ENCODE data around the gene ILF2.
"Not testable (repeated sequence)": the region's sequence is repeated elsewhere in the genome, so short reads cannot be mapped to it uniquely, and the experiment has no call there.

ILF2 gene

GRCh38 chr1:153647346-153647714 lies 23.5 kb downstream of the ILF2 start:
- DNase-seq: no peak

GRCh38 chr1:153646672-153647345 lies 24.0 kb downstream of the ILF2 start:
- DNase-seq: no peak

GRCh38 chr1:153643816-153644215 lies 27.0 kb downstream of the ILF2 start:
- DNase-seq: no peak

- DNase-seq: no peak
Observed at GRCh38 chr1:153643100-153643499, 27.7 kb downstream of the ILF2 start.

- no peak for DNase-seq
Observed at GRCh38 chr1:153642161-153642560, 28.6 kb downstream of the ILF2 start.

- no peak for DNase-seq
Observed at GRCh38 chr1:153640861-153641260, 29.9 kb downstream of the ILF2 start.

- DNase-seq: not testable (repeated sequence)
Observed at GRCh38 chr1:153640213-153640612, 30.6 kb downstream of the ILF2 start.

- no peak for DNase-seq
Observed at GRCh38 chr1:153639280-153639679, 31.5 kb downstream of the ILF2 start.

- DNase-seq: no peak
Observed at GRCh38 chr1:153638261-153638660, 32.5 kb downstream of the ILF2 start.

GRCh38 chr1:153636312-153636711 lies 34.5 kb downstream of the ILF2 start:
- DNase-seq: no peak

GRCh38 chr1:153635872-153636271 lies 34.9 kb downstream of the ILF2 start:
- no peak for DNase-seq

GRCh38 chr1:153633754-153634665 lies 36.8 kb downstream of the ILF2 start, which contains the start of gene CHTOP:
Gene CHTOP (plus strand): TSS chr1:153634066. CDS start chr1:153636589, 2,523 bp downstream.
- DNase-seq: peak; percentile 94

GRCh38 chr1:153633161-153633753 lies 37.5 kb downstream of the ILF2 start:
- no peak for DNase-seq

GRCh38 chr1:153631047-153632022 lies 39.5 kb downstream of the ILF2 start:
- no peak for DNase-seq

GRCh38 chr1:153630384-153630783 lies 40.4 kb downstream of the ILF2 start:
- no peak for DNase-seq

- no peak for DNase-seq
Observed at GRCh38 chr1:153629971-153630370, 40.8 kb downstream of the ILF2 start.

- DNase-seq: no peak
Observed at GRCh38 chr1:153629343-153629665, 41.5 kb downstream of the ILF2 start.

- no peak for DNase-seq
Observed at GRCh38 chr1:153628638-153629342, 42.0 kb downstream of the ILF2 start.

GRCh38 chr1:153627715-153628626 lies 42.8 kb downstream of the ILF2 start, which contains the start of gene S100A1:
Gene S100A1 (plus strand): TSS chr1:153628434. CDS start chr1:153630522, 2,088 bp downstream.
- no peak for DNase-seq

- DNase-seq: no peak
Observed at GRCh38 chr1:153626904-153627714, 43.7 kb downstream of the ILF2 start, which contains the start of gene S100A13. Gene S100A13 (minus strand): TSS chr1:153627505. CDS start chr1:153626472, 1,033 bp downstream.
